Activated CD4-positive, CD25-positive, alpha-beta regulatory T cell treated with anti-CD3 and anti-CD28 coated beads, Interleukin-2, amount 50 U/mL, for 24 hours (primary cell): ENCODE results near the gene NEDD9.

Experiments
- ATAC-seq, 2 donors: fragments of 150-1000 bp; cut with Tn5 transposase; one replicate each; pipeline ENCODE4 v1.10.0; 2021; ENCODE audit warnings: mild to moderate bottlenecking in 1 of 2, moderate library complexity in 1 of 2

The NEDD9 gene

GRCh38 chr6:11232193-11232769 lies at the start of gene NEDD9:
NEDD9 (minus strand) TSS chr6:11232668; CDS start chr6:11232515, 153 bp downstream.
- peak; percentile 95 to 97 for ATAC-seq

GRCh38 chr6:11282245-11282644 lies 49.8 kb upstream of the NEDD9 start:
- no peak for ATAC-seq

- no peak for ATAC-seq
These were observed 47.9 kb upstream of the NEDD9 start for GRCh38 chr6:11280394-11280793.

- ATAC-seq: no peak
These were observed 46.8 kb upstream of the NEDD9 start for GRCh38 chr6:11279284-11279689.

GRCh38 chr6:11278207-11278559 lies 45.7 kb upstream of the NEDD9 start:
- peak; percentile 72 to 75 for ATAC-seq

- peak; percentile 63 to 70 for ATAC-seq
These were observed 45.1 kb upstream of the NEDD9 start for GRCh38 chr6:11277275-11278206.

GRCh38 chr6:11276911-11277274 lies 44.4 kb upstream of the NEDD9 start:
- ATAC-seq: no peak

- ATAC-seq: no peak
These were observed 43.8 kb upstream of the NEDD9 start for GRCh38 chr6:11276228-11276627.

GRCh38 chr6:11275598-11275997 lies 43.1 kb upstream of the NEDD9 start:
- peak; percentile 69 for ATAC-seq

- no peak for ATAC-seq
These were observed 41.1 kb upstream of the NEDD9 start for GRCh38 chr6:11273406-11274065.

GRCh38 chr6:11272491-11273192 lies 40.2 kb upstream of the NEDD9 start:
- no peak for ATAC-seq

GRCh38 chr6:11271228-11272020 lies 39.0 kb upstream of the NEDD9 start:
- no peak for ATAC-seq

- no peak for ATAC-seq
These were observed 37.9 kb upstream of the NEDD9 start for GRCh38 chr6:11270030-11271027.

GRCh38 chr6:11268978-11269377 lies 36.5 kb upstream of the NEDD9 start:
- ATAC-seq: no peak

- ATAC-seq: no peak
These were observed 34.5 kb upstream of the NEDD9 start for GRCh38 chr6:11266926-11267325.

GRCh38 chr6:11265932-11266331 lies 33.5 kb upstream of the NEDD9 start:
- no peak for ATAC-seq

GRCh38 chr6:11264100-11264499 lies 31.6 kb upstream of the NEDD9 start:
- ATAC-seq: no peak

- ATAC-seq: no peak
These were observed 30.9 kb upstream of the NEDD9 start for GRCh38 chr6:11263291-11263775.

- no peak for ATAC-seq
These were observed 29.8 kb upstream of the NEDD9 start for GRCh38 chr6:11262242-11262641.

- peak; percentile 26 to 42 for ATAC-seq
These were observed 28.0 kb upstream of the NEDD9 start for GRCh38 chr6:11260249-11261038.
